GM18951 (cell line): Measurements from ENCODE around the gene WFDC5.

ENCODE experiments used
- POLR2A ChIP-seq: IDR thresholded peaks from 4 replicates; pipeline ENCODE4 v1.6.1; 2011; ENCODE audit warnings: mild to moderate bottlenecking; ENCODE audit not compliant: insufficient read length, insufficient read depth; ENCODE audit errors: extremely low read depth
- in situ Hi-C: fragments of 300-500 bp; cut with MboI; formaldehyde crosslinking; loops from one replicate; pipeline ENCODE4 v1.12.0; 2022; ENCODE audit warnings: low sequenced_read_pairs, mixed read lengths, inconsistent platforms; ENCODE audit not compliant: unreplicated experiment

The WFDC5 gene

GRCh38 chr20:45103072-45103471, 11.9 kb downstream of the WFDC5 start:
- TF ChIP-seq POLR2A: no peak
- in situ Hi-C loops: loop anchor here (10.0 kb wide), 1 partner anchor 178 kb away; no protein-coding TSS in a partner anchor

GRCh38 chr20:45101333-45101850, 13.6 kb downstream of the WFDC5 start:
- in situ Hi-C loops: loop anchor here (10.0 kb wide), 1 partner anchor 177 kb away; no protein-coding TSS in a partner anchor
- TF ChIP-seq POLR2A: no peak

DNA sequence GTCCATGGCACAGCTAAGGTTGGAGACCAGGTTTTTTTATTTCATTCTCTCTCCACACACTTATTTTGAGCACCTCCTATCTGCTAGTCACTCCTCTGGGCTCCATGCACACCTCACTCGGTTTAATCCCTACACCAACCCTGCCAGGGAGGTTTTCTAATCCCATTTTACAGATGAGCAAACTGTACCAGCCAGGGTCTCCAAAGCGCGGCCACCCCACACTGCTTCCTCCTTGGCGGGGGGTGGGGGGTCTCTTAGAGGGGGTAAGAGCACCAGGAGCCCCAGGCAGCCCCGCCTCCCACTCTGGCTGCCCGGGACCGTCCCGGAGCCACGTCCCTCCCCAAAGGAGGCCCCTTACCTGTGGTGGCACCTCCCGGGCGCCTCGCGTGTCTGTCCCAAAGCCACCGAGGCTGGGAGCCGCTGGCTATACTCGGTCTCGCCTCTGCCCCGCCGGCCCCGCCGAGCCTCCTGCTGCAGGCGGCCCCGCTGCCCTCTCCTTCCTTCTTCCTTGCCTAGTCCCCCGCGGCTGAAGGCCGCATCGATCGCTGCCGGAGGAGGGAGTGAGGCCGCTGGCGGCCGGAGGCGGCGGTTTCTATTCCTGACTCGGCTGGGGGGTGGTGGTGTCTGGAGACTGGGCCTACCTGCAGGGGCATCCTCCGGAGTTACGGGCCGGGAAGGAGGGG, 14.3 kb downstream of the WFDC5 start, which contains the start of gene KCNS1:
Gene KCNS1 (minus strand): TSS at position 565 of the 683 bp plus-strand sequence. CDS start 1,891 bp downstream, outside the sequence.
- in situ Hi-C loops: loop anchor here (10.0 kb wide), 1 partner anchor 176 kb away; no protein-coding TSS in a partner anchor

GRCh38 chr20:45098103-45098773, 16.7 kb downstream of the WFDC5 start:
- no peak for TF ChIP-seq POLR2A
- in situ Hi-C loops: no loop called here

More for the DNA sequence above, 14.3 kb downstream of the WFDC5 start, which contains the start of gene KCNS1:
- TF ChIP-seq POLR2A: no peak

- in situ Hi-C loops: no loop called here
- TF ChIP-seq POLR2A: no peak
Measured at GRCh38 chr20:45097485-45098102, 17.4 kb downstream of the WFDC5 start.

DNA sequence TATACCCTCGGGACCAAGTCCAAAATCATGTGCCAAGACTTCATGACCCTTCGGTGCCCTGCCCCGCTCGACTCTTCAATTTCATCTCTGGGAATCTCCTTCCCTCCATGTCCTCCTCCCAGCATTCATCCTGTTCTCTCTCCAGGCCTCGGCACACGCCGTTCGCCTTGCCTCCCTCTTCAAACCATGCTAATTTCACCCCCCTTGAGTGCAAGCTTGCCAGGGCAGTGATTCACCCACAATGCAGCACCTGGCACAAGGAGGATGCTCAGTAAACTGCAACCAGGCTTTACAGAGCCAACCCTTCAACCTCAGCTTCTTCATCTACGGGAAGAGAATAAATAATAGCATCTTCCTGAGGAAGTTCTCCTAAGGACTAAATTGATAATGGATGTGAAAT, 18.2 kb downstream of the WFDC5 start:
- in situ Hi-C loops: no loop called here
- no peak for TF ChIP-seq POLR2A

DNA sequence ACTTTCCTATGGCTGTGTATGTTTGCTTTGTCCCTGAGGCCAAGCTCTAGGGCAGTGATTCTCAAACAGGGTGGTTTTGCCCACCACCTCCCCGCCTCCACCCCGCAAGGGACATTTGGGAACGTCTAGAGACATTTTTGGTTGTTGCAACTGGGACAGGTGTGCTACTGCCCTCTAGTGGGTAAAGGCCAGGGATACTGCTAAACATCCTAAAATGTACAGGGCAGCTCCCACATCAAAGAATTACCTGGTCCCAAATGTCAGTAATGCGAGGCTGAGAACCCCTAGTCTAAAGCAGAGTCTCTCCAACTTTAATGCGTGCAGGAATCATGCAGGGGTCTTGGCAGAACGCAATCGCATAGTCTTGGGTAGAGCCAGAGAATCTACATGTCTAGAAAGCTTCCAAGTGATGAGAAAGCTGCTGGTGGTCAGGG, 19.2 kb downstream of the WFDC5 start:
- TF ChIP-seq POLR2A: no peak
- in situ Hi-C loops: no loop called here

DNA sequence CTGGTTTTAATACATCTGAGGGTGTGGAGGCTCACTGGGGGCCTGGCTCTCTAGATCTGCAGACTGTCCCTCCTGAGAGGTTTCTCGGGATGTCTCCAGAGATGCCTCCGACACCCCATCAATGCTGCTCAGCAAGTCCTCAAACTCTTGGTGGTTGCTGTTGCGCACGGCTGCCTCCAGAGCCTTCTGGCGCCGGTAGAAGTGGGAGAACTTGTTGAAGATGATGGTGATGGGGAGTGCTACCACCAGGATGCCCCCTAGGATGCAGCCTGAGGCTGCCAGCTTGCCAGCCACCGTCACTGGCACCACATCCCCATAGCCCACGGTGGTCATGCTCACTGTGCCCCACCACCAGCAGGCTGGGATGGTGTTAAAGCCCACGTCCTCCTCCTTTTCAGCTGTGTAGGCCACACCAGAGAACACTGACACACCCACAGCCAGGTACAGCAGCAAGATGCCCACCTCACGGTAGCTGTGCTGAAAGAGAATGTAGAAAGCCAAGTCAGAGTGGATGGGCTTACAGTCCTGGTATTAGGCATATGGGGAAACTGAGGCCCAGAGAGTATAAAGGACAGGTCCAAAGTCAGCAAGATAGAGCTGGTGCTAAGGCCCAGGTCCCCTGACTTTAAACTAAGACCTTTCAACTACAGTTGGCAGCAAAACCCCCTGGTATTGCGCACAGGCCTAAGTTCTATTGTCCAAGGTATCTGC, 20.0 kb downstream of the WFDC5 start:
- in situ Hi-C loops: no loop called here
- no peak for TF ChIP-seq POLR2A

- in situ Hi-C loops: no loop called here
- no peak for TF ChIP-seq POLR2A
Measured at GRCh38 chr20:45094201-45094600, 20.8 kb downstream of the WFDC5 start.

DNA sequence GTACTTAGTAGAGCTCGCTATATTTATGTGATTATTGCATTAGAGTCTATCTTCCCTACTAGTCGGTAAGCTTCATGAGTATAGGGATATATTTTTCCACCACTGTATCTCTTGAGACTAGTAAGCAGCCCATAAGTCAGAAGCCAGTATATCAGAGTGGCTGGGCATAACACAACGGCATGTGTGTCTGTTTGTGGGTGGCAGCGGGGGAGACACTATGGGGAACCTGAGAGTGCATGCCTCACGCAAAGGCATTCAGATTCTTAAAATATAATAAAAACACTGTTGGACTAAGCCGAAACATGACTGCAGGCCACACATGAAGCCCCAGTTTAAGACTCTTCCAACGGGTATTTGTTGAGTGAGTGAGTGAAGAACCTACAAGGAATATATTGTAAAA, 22.1 kb downstream of the WFDC5 start:
- TF ChIP-seq POLR2A: no peak
- in situ Hi-C loops: no loop called here

DNA sequence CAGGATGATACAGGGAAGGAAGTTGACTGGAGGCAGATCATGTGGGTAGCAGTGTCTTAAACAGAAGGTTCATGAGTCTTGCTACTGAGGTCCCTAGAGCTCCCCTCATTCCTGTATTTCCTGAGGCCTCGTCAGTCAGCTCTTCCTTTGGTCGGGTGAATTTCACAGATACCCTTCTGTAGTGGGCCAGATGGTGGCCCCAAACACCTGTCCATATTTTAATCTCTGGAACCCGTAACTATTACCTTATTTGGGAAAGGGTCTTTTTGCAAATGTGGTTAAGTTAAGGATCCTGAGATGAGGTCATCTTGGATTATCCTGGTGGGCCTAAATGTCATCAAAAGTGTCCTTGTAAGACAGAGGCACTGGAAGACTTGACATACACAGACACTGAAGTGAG, 23.6 kb downstream of the WFDC5 start:
- in situ Hi-C loops: no loop called here
- no peak for TF ChIP-seq POLR2A

- in situ Hi-C loops: no loop called here
- no peak for TF ChIP-seq POLR2A
Measured at GRCh38 chr20:45090481-45090880, 24.5 kb downstream of the WFDC5 start.

GRCh38 chr20:45088247-45088646, 26.7 kb downstream of the WFDC5 start:
- no peak for TF ChIP-seq POLR2A
- in situ Hi-C loops: no loop called here

GRCh38 chr20:45087814-45088213, 27.2 kb downstream of the WFDC5 start:
- in situ Hi-C loops: no loop called here
- no peak for TF ChIP-seq POLR2A
